GM12891 (cell line): ENCODE results near the gene CDH15.

Experiments
- POLR2A ChIP-seq: IDR thresholded peaks from 2 replicates; pipeline ENCODE4 v1.6.1; 2011; ENCODE audit warnings: low read depth, low read length, control low read depth
- POLR2AphosphoS5 ChIP-seq: IDR thresholded peaks from 2 replicates; pipeline ENCODE4 v1.6.1; 2011; ENCODE audit warnings: low read depth, low read length, control low read depth
- POU2F2 ChIP-seq: IDR thresholded peaks from 2 replicates; pipeline ENCODE4 v1.6.1; 2011; ENCODE audit warnings: low read depth, mild to moderate bottlenecking, control low read depth, low read length, moderate library complexity
- SPI1 ChIP-seq: IDR thresholded peaks from 2 replicates; pipeline ENCODE4 v1.6.1; 2011; ENCODE audit warnings: low read depth, low read length, control low read depth
- TAF1 ChIP-seq: IDR thresholded peaks from 2 replicates; pipeline ENCODE4 v1.6.1; 2011; ENCODE audit warnings: low read depth, low read length, control low read depth

GRCh38 chr16:89242795-89243200 is 71.2 kb downstream of the CDH15 start:
- TF ChIP-seq POLR2A (no peak), SPI1 (no peak), POLR2AphosphoS5 (no peak), TAF1 (no peak), POU2F2 (no peak)
